Neural progenitor cell (in vitro differentiated cells): Measurements from ENCODE around the gene ADGB. TPM values are rescaled to one million over a fixed set of nuclear protein-coding genes. Genes with fewer than 3 reads are reported as not detected.

ENCODE experiments used
- DNase-seq: peaks from one replicate; pipeline ENCODE4 v3.0.0-alpha.2; 2016; ENCODE audit warnings: low spot score
- H2AFZ ChIP-seq: fragments of 200-600 bp; sonication (generic); replicated peaks from 2 replicates; pipeline ENCODE4 v1.6.1; 2016; ENCODE audit warnings: antibody characterized with exemption
- H3F3A ChIP-seq: fragments of 200-600 bp; sonication (generic); 2 replicates; pipeline ENCODE4 v1.6.1; 2016; ENCODE audit warnings: antibody characterized with exemption, low read depth
- H3K27ac ChIP-seq: fragments of 200-600 bp; sonication (generic); 2 replicates; pipeline ENCODE4 v1.5.1; 2016; ENCODE audit warnings: mild to moderate bottlenecking
- H3K27me3 ChIP-seq: fragments of 200-600 bp; sonication (generic); 2 replicates; pipeline ENCODE4 v1.6.1; 2016; ENCODE audit warnings: mild to moderate bottlenecking, moderate library complexity
- H3K36me3 ChIP-seq: fragments of 200-600 bp; sonication (generic); 2 replicates; pipeline ENCODE4 v1.5.1; 2016
- H3K4me1 ChIP-seq: fragments of 200-600 bp; sonication (generic); 2 replicates; pipeline ENCODE4 v1.6.1; 2016; ENCODE audit warnings: mixed run types
- H3K4me2 ChIP-seq: fragments of 200-600 bp; sonication (generic); 2 replicates; pipeline ENCODE4 v1.6.1; 2016
- H3K4me3 ChIP-seq: fragments of 200-600 bp; sonication (generic); 2 replicates; pipeline ENCODE4 v1.5.1; 2016
- H3K79me2 ChIP-seq: fragments of 200-600 bp; sonication (generic); 2 replicates; pipeline ENCODE4 v1.6.1; 2016; ENCODE audit warnings: low read depth
- H3K9ac ChIP-seq: fragments of 200-600 bp; sonication (generic); 2 replicates; pipeline ENCODE4 v1.6.1; 2016
- H3K9me3 ChIP-seq: fragments of 200-600 bp; sonication (generic); 2 replicates; pipeline ENCODE4 v1.5.1; 2016; ENCODE audit warnings: low read depth
- H4K20me1 ChIP-seq: fragments of 200-600 bp; sonication (generic); 2 replicates; pipeline ENCODE4 v1.6.1; 2016; ENCODE audit warnings: low read depth
- H3K27ac Mint-ChIP-seq: 3 replicates; pipeline ENCODE4 v1.8.0; 2021; ENCODE audit warnings: mixed read lengths
- H3K27me3 Mint-ChIP-seq: 2 replicates; pipeline ENCODE4 v1.8.0; 2022; ENCODE audit warnings: low read depth, mild to moderate bottlenecking, inconsistent platforms, moderate library complexity, mixed read lengths; ENCODE audit not compliant: insufficient read depth
- H3K36me3 Mint-ChIP-seq: 3 replicates; pipeline ENCODE4 v1.8.0; 2021; ENCODE audit warnings: mixed read lengths
- H3K4me1 Mint-ChIP-seq: 3 replicates; pipeline ENCODE4 v1.8.0; 2021; ENCODE audit warnings: mixed read lengths
- H3K4me3 Mint-ChIP-seq: 3 replicates; pipeline ENCODE4 v1.8.0; 2021; ENCODE audit warnings: mild to moderate bottlenecking, moderate library complexity, mixed read lengths
- H3K9me3 Mint-ChIP-seq: 3 replicates; pipeline ENCODE4 v1.8.0; 2020; ENCODE audit warnings: mixed read lengths
- CTCF ChIP-seq: fragments of 200-600 bp; sonication (generic); IDR thresholded peaks from 2 replicates; pipeline ENCODE4 v1.5.1; 2017; ENCODE audit warnings: antibody characterized with exemption, mild to moderate bottlenecking
- EZH2 ChIP-seq: fragments of 200-600 bp; sonication (generic); IDR thresholded peaks from 2 replicates; pipeline ENCODE4 v1.6.1; 2017; ENCODE audit warnings: antibody characterized with exemption, mild to moderate bottlenecking, moderate library complexity
- EZH2phosphoT487 ChIP-seq: fragments of 200-600 bp; sonication (generic); IDR thresholded peaks from 2 replicates; pipeline ENCODE4 v1.6.1; 2017; ENCODE audit warnings: antibody characterized with exemption
- total RNA-seq: library from RNA; depleted of rRNA; stranded (reverse); fragments of >200 nt; gene quantifications from 2 replicates; pipeline ENCODE4 v1.2.3, GENCODE V29; 2015; ENCODE audit warnings: low replicate concordance

Gene ADGB
- total RNA-seq, 1 donor from 2014 or later, result not detected

- no peaks in the 10 kb centered on the region for H3K27me3 ChIP-seq
- no peak overlapping the region for H3K27ac Mint-ChIP-seq
- H3K4me2 ChIP-seq, result no peak overlapping the region
- no peaks in the 10 kb centered on the region for H4K20me1 ChIP-seq
- H3K36me3 Mint-ChIP-seq, result no peaks in the 10 kb centered on the region
- H3K4me3 Mint-ChIP-seq, result no peak overlapping the region
- H3K9me3 ChIP-seq, result no peaks in the 10 kb centered on the region
- DNase-seq, result no peak
- no peaks in the 10 kb centered on the region for H3K4me1 ChIP-seq
- no peak overlapping the region for H2AFZ ChIP-seq
- H3K36me3 ChIP-seq, result no peaks in the 10 kb centered on the region
- no peaks in the 10 kb centered on the region for H3F3A ChIP-seq
- no peak for TF ChIP-seq EZH2phosphoT487
- TF ChIP-seq CTCF, result no peak
- no peak for TF ChIP-seq EZH2
- H3K9ac ChIP-seq, result no peak overlapping the region
- H3K4me3 ChIP-seq, result no peak overlapping the region
- H3K79me2 ChIP-seq, result no peaks in the 10 kb centered on the region
- H3K27ac ChIP-seq, result no peak overlapping the region
- H3K9me3 Mint-ChIP-seq, result peaks cover 8% of the 10 kb centered on the region
- H3K27me3 Mint-ChIP-seq, result no peaks in the 10 kb centered on the region
- H3K4me1 Mint-ChIP-seq, result no peaks in the 10 kb centered on the region
These were observed 24.6 kb upstream of the ADGB start for GRCh38 chr6:146574211-146574610.

GRCh38 chr6:146578054-146578453 is 20.7 kb upstream of the ADGB start:
- H3K9me3 ChIP-seq, result no peaks in the 10 kb centered on the region
- H3K4me3 Mint-ChIP-seq, result no peak overlapping the region
- H3K9ac ChIP-seq, result no peak overlapping the region
- H2AFZ ChIP-seq, result no peak overlapping the region
- H4K20me1 ChIP-seq, result no peaks in the 10 kb centered on the region
- TF ChIP-seq EZH2phosphoT487 (no peak), CTCF (no peak), EZH2 (no peak)
- no peaks in the 10 kb centered on the region for H3K4me1 Mint-ChIP-seq
- no peak overlapping the region for H3K4me3 ChIP-seq
- no peak overlapping the region for H3K4me2 ChIP-seq
- peaks cover 8% of the 10 kb centered on the region for H3K9me3 Mint-ChIP-seq
- H3K79me2 ChIP-seq, result no peaks in the 10 kb centered on the region
- no peak for DNase-seq
- H3K27me3 ChIP-seq, result no peaks in the 10 kb centered on the region
- H3K36me3 Mint-ChIP-seq, result no peaks in the 10 kb centered on the region
- no peak overlapping the region for H3K27ac Mint-ChIP-seq
- no peak overlapping the region for H3K27ac ChIP-seq
- H3K27me3 Mint-ChIP-seq, result no peaks in the 10 kb centered on the region
- no peaks in the 10 kb centered on the region for H3K36me3 ChIP-seq
- H3K4me1 ChIP-seq, result no peaks in the 10 kb centered on the region
- H3F3A ChIP-seq, result no peaks in the 10 kb centered on the region

DNA sequence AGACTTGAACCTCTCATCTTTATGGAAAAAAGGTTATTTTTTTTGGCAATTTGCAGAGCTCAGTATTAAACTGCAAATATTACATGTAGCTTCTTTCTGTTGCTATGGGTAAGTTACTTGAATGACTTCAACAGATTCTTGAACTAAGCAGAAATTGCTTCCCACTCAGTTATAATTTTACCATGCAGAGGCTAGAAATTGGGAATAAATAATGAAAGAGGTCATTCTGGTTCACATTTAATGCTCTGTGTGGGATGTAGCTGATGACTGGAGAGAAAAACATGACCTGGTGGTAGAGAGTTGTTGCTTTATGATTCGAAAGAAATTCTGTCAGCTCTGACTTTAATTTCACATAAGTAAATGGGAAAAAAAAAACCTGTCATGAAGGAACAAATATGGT is 16.8 kb upstream of the ADGB start:
- Histone ChIP-seq H3K36me3 (no peaks in the 10 kb centered on the region), H3K9me3 (no peaks in the 10 kb centered on the region), H3K79me2 (no peaks in the 10 kb centered on the region), H2AFZ (no peak overlapping the region), H3K27me3 (no peaks in the 10 kb centered on the region), H3K4me3 (no peak overlapping the region), H3K27ac (no peak overlapping the region), H3F3A (no peaks in the 10 kb centered on the region), H3K4me1 (no peaks in the 10 kb centered on the region), H3K9ac (no peak overlapping the region), H4K20me1 (no peaks in the 10 kb centered on the region), H3K4me2 (no peak overlapping the region)
- no peaks in the 10 kb centered on the region for H3K4me1 Mint-ChIP-seq
- H3K27me3 Mint-ChIP-seq, result no peaks in the 10 kb centered on the region
- H3K36me3 Mint-ChIP-seq, result no peaks in the 10 kb centered on the region
- no peak overlapping the region for H3K4me3 Mint-ChIP-seq
- no peaks in the 10 kb centered on the region for H3K9me3 Mint-ChIP-seq
- DNase-seq, result no peak
- no peak for TF ChIP-seq EZH2phosphoT487
- no peak for TF ChIP-seq CTCF
- TF ChIP-seq EZH2, result no peak
- no peak overlapping the region for H3K27ac Mint-ChIP-seq

DNA sequence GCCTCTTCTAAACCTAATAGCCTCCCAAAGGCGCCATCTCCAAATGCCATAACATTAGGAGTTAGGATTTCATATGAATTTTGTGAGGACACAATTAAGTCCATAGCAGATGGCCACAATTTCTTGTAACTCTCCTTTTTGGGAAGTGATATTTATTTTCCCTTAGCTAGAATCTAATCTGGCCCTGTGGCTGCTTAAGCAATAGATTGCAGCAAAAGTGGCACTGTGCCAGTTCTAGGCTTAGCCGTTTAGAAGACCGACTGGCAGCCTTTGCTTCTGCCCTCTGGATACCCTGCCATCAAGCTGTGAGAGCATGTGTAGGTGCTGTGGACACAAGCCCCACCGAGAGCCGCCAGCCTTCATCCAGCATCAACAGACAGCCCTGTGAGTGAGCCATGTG is 15.9 kb upstream of the ADGB start:
- Histone ChIP-seq H3F3A (no peaks in the 10 kb centered on the region), H3K36me3 (no peaks in the 10 kb centered on the region), H3K27me3 (no peaks in the 10 kb centered on the region), H3K79me2 (no peaks in the 10 kb centered on the region), H2AFZ (no peak overlapping the region), H4K20me1 (no peaks in the 10 kb centered on the region), H3K4me2 (no peak overlapping the region), H3K9me3 (no peaks in the 10 kb centered on the region), H3K4me1 (no peaks in the 10 kb centered on the region), H3K27ac (no peak overlapping the region), H3K4me3 (no peak overlapping the region), H3K9ac (no peak overlapping the region)
- Mint-ChIP-seq H3K9me3 (no peaks in the 10 kb centered on the region), H3K27ac (no peak overlapping the region), H3K4me1 (no peaks in the 10 kb centered on the region), H3K27me3 (no peaks in the 10 kb centered on the region), H3K36me3 (no peaks in the 10 kb centered on the region), H3K4me3 (no peak overlapping the region)
- no peak for DNase-seq
- TF ChIP-seq EZH2, result no peak
- TF ChIP-seq EZH2phosphoT487, result no peak
- no peak for TF ChIP-seq CTCF
